ENCODE measurements around the gene FGD6. TPM values are rescaled to one million over a fixed set of nuclear protein-coding genes. Genes with fewer than 3 reads are reported as not detected.

Gene FGD6
- total RNA-seq (2014; rRNA removed; shearing (Covaris generic)) (5.6 and 7.3 TPM in 2 replicates), total RNA-seq (2022) (7.8 and 11.2 TPM in 2 replicates), Bru-seq, nascent RNA (percentile 57 among the genes with signal in this experiment), BruChase-seq, experiment 1, labeled RNA remaining after a 6-hour chase (percentile 45 among the genes with signal in this experiment), BruChase-seq, experiment 2, labeled RNA remaining after a 2-hour chase (percentile 55 among the genes with signal in this experiment)
- long read RNA-seq, full-length matches to known transcripts = 1 of 2 reads
- long read RNA-seq, partial matches to known transcripts = 1 of 2 reads
- long read RNA-seq, other reads (novel, unspliced or antisense) = 0 of 2 reads

- ChIA-PET POLR2A (interaction anchor here (0.6 to 4.9 kb wide), 8 partner anchors 8 to 175 kb away, joined by 3 to 44 read pairs (median 4); no protein-coding TSS in a partner anchor), CTCF (ENCODE audit: unreplicated experiment) (no interaction called here)
- peaks cover 92% of the 10 kb centered on the region for H3K79me2 ChIP-seq (ENCODE audit: insufficient read depth, low read depth, low read length)
- H3K4me3 ChIP-seq (ENCODE audit: low read depth, low read length, poor library complexity, severe bottlenecking) = peak within 1 kb of the TSS; percentile 85
- intact Hi-C loops (cut with micrococcal nuclease; ENCODE audit: unreplicated experiment) = loop anchor here (1.0 to 2.0 kb wide), 5 partner anchors 100 to 317 kb away; partner anchors contain the start of genes METAP2 and NR2C1
- H3K4me2 ChIP-seq (ENCODE audit: low read length) = peak within 1 kb of the TSS; percentile 89
- H3K9me2 ChIP-seq (ENCODE audit: insufficient read depth, low read length) = no peaks in the 10 kb centered on the region
- H3K27ac ChIP-seq (ENCODE audit: low read depth, low read length, poor library complexity, severe bottlenecking) = peak within 1 kb of the TSS; percentile 82
- H3K4me1 ChIP-seq (ENCODE audit: insufficient read depth, low read length, poor library complexity, severe bottlenecking) = peaks cover 43% of the 10 kb centered on the region
- peaks cover 4% of the 10 kb centered on the region; the same call in 1 of the 2 replicates for H3K9me3 ChIP-seq (ENCODE audit: low read length)
- H2AFZ ChIP-seq (ENCODE audit: low read length) = peak within 1 kb of the TSS; percentile 75
- peak; percentile 100 for DNase-seq (ENCODE audit: low spot score)
- TF ChIP-seq, protein P1, sequence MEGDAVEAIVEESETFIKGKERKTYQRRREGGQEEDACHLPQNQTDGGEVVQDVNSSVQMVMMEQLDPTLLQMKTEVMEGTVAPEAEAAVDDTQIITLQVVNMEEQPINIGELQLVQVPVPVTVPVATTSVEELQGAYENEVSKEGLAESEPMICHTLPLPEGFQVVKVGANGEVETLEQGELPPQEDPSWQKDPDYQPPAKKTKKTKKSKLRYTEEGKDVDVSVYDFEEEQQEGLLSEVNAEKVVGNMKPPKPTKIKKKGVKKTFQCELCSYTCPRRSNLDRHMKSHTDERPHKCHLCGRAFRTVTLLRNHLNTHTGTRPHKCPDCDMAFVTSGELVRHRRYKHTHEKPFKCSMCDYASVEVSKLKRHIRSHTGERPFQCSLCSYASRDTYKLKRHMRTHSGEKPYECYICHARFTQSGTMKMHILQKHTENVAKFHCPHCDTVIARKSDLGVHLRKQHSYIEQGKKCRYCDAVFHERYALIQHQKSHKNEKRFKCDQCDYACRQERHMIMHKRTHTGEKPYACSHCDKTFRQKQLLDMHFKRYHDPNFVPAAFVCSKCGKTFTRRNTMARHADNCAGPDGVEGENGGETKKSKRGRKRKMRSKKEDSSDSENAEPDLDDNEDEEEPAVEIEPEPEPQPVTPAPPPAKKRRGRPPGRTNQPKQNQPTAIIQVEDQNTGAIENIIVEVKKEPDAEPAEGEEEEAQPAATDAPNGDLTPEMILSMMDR (conservative IDR thresholded peaks at IDR 0.05; ENCODE audit: low read length) = peak; percentile 76
- TF ChIP-seq EZH2phosphoT487 (IDR thresholded peaks at IDR 0.05; ENCODE audit: borderline replicate concordance, low read depth, low read length) = no peak
- peaks cover 3% of the 10 kb centered on the region; the same call in 1 of the 2 replicates for H4K20me1 ChIP-seq (ENCODE audit: insufficient read depth, low read length)
- BruUV-seq (replicated peaks) = no TSS peak
- peaks cover 19% of the 10 kb centered on the region for H3K36me3 ChIP-seq (ENCODE audit: insufficient read depth, low read length)
Observed at GRCh38 chr12:95217377-95218149, at the start of gene FGD6, which contains the start of gene VEZT. Gene FGD6, minus strand, starts transcription at chr12:95217467. Its CDS starts 227 bp downstream, at chr12:95217240. Gene VEZT, plus strand, starts transcription at chr12:95217807. Its CDS starts 44 bp downstream, at chr12:95217851.

DNA sequence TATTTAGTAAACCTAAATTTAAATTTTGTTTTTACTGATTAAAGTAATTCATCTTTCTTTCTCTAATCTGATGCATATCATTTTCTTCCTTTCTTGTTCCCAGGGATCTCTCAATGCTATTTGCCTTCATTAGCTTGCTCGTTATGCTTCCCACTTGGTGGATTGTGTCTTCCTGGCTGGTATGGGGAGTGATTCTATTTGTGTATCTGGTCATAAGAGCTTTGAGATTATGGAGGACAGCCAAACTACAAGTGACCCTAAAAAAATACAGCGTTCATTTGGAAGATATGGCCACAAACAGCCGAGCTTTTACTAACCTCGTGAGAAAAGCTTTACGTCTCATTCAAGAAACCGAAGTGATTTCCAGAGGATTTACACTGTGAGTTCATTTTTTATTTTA, 49.0 kb upstream of the FGD6 start:
- no peaks in the 10 kb centered on the region for H3K79me2 ChIP-seq (ENCODE audit: insufficient read depth, low read depth, low read length)
- H3K9me3 ChIP-seq (ENCODE audit: low read length) = no peaks in the 10 kb centered on the region
- no peak for DNase-seq (ENCODE audit: low spot score)
- intact Hi-C loops (cut with micrococcal nuclease; ENCODE audit: unreplicated experiment) = no loop called here
- no peak overlapping the region for H3K4me3 ChIP-seq (ENCODE audit: low read depth, low read length, poor library complexity, severe bottlenecking)
- peaks cover 93% of the 10 kb centered on the region for H3K36me3 ChIP-seq (ENCODE audit: insufficient read depth, low read length)
- POLR2A ChIA-PET = interaction anchor here (0.6 to 1.6 kb wide), 9 partner anchors 11 to 251 kb away, joined by 3 to 6 read pairs (median 4); partner anchors contain the start of gene FGD6
- H3K9me2 ChIP-seq (ENCODE audit: insufficient read depth, low read length) = no peaks in the 10 kb centered on the region
- BruUV-seq (replicated peaks) = no TSS peak
- H4K20me1 ChIP-seq (ENCODE audit: insufficient read depth, low read length) = no peaks in the 10 kb centered on the region
- no peak overlapping the region for H3K27ac ChIP-seq (ENCODE audit: low read depth, low read length, poor library complexity, severe bottlenecking)
- CTCF ChIA-PET (ENCODE audit: unreplicated experiment) = no interaction called here
- TF ChIP-seq EZH2phosphoT487 (IDR thresholded peaks at IDR 0.05; ENCODE audit: borderline replicate concordance, low read depth, low read length) = no peak
- TF ChIP-seq, protein P1 (conservative IDR thresholded peaks at IDR 0.05; ENCODE audit: low read length) = no peak
- H3K4me1 ChIP-seq (ENCODE audit: insufficient read depth, low read length, poor library complexity, severe bottlenecking) = no peaks in the 10 kb centered on the region
- H3K4me2 ChIP-seq (ENCODE audit: low read length) = no peak overlapping the region
- H2AFZ ChIP-seq (ENCODE audit: low read length) = no peak overlapping the region
